ENCODE data around the gene WDR20. TPM values are rescaled to one million over a fixed set of nuclear protein-coding genes. Genes with fewer than 3 reads are reported as not detected.

Gene WDR20
- total RNA-seq, 1 donor from 2014 or later: 33.4 TPM

GRCh38 chr14:102220031-102220430 is 80.3 kb downstream of the WDR20 start:
- Mint-ChIP-seq H3K36me3 (peaks cover 10% of the 10 kb centered on the region), H3K27me3 (no peaks in the 10 kb centered on the region), H3K9me3 (no peaks in the 10 kb centered on the region), H3K4me3 (no peak overlapping the region), H3K4me1 (ENCODE audit: unreplicated experiment) (peaks cover 13% of the 10 kb centered on the region), H3K27ac (no peak overlapping the region)
- TF ChIP-seq CTCF (conservative IDR thresholded peaks at IDR 0.05): no peak
- DNase-seq (ENCODE audit: extremely low spot score, unreplicated experiment): no peak

GRCh38 chr14:102221026-102221425 is 81.3 kb downstream of the WDR20 start:
- H3K36me3 Mint-ChIP-seq: peaks cover 12% of the 10 kb centered on the region
- H3K4me1 Mint-ChIP-seq (ENCODE audit: unreplicated experiment): peaks cover 4% of the 10 kb centered on the region
- no peak for TF ChIP-seq CTCF (conservative IDR thresholded peaks at IDR 0.05)
- no peak for DNase-seq (ENCODE audit: extremely low spot score, unreplicated experiment)
- no peaks in the 10 kb centered on the region for H3K9me3 Mint-ChIP-seq
- H3K27ac Mint-ChIP-seq: no peak overlapping the region
- H3K4me3 Mint-ChIP-seq: no peak overlapping the region
- H3K27me3 Mint-ChIP-seq: no peaks in the 10 kb centered on the region

- Mint-ChIP-seq H3K27ac (no peak overlapping the region), H3K9me3 (no peaks in the 10 kb centered on the region), H3K36me3 (peaks cover 12% of the 10 kb centered on the region), H3K4me3 (no peak overlapping the region), H3K4me1 (ENCODE audit: unreplicated experiment) (peaks cover 4% of the 10 kb centered on the region), H3K27me3 (no peaks in the 10 kb centered on the region)
- no peak for TF ChIP-seq CTCF (conservative IDR thresholded peaks at IDR 0.05)
- DNase-seq (ENCODE audit: extremely low spot score, unreplicated experiment): no peak
Observed at GRCh38 chr14:102222009-102222575, 82.4 kb downstream of the WDR20 start.

GRCh38 chr14:102222751-102223150 is 83.1 kb downstream of the WDR20 start:
- H3K4me1 Mint-ChIP-seq (ENCODE audit: unreplicated experiment): peaks cover 4% of the 10 kb centered on the region
- H3K36me3 Mint-ChIP-seq: peaks cover 12% of the 10 kb centered on the region
- H3K27me3 Mint-ChIP-seq: no peaks in the 10 kb centered on the region
- no peak overlapping the region for H3K4me3 Mint-ChIP-seq
- H3K27ac Mint-ChIP-seq: no peak overlapping the region
- no peak for TF ChIP-seq CTCF (conservative IDR thresholded peaks at IDR 0.05)
- H3K9me3 Mint-ChIP-seq: no peaks in the 10 kb centered on the region
- DNase-seq (ENCODE audit: extremely low spot score, unreplicated experiment): no peak

- no peak for DNase-seq (ENCODE audit: extremely low spot score, unreplicated experiment)
- Mint-ChIP-seq H3K4me3 (no peak overlapping the region), H3K4me1 (ENCODE audit: unreplicated experiment) (peaks cover 4% of the 10 kb centered on the region), H3K36me3 (peaks cover 12% of the 10 kb centered on the region), H3K27me3 (no peaks in the 10 kb centered on the region), H3K9me3 (no peaks in the 10 kb centered on the region), H3K27ac (peak overlapping the region; percentile 50)
- no peak for TF ChIP-seq CTCF (conservative IDR thresholded peaks at IDR 0.05)
Observed at GRCh38 chr14:102223682-102224081, 84.0 kb downstream of the WDR20 start.

- DNase-seq (ENCODE audit: extremely low spot score, unreplicated experiment): no peak
- H3K36me3 Mint-ChIP-seq: peaks cover 8% of the 10 kb centered on the region
- no peaks in the 10 kb centered on the region for H3K4me1 Mint-ChIP-seq (ENCODE audit: unreplicated experiment)
- H3K27me3 Mint-ChIP-seq: no peaks in the 10 kb centered on the region
- H3K27ac Mint-ChIP-seq: no peak overlapping the region
- H3K4me3 Mint-ChIP-seq: no peak overlapping the region
- TF ChIP-seq CTCF (conservative IDR thresholded peaks at IDR 0.05): no peak
- H3K9me3 Mint-ChIP-seq: no peaks in the 10 kb centered on the region
Observed at GRCh38 chr14:102225386-102225785, 85.7 kb downstream of the WDR20 start.

Data from type B pancreatic cell (in vitro differentiated cells).